Measurements from ENCODE around the gene C22orf39. TPM values are rescaled to one million over a fixed set of nuclear protein-coding genes. Genes with fewer than 3 reads are reported as not detected.

The C22orf39 gene
- total and polyA plus RNA-seq, 10 of the 15 experiments (the other 5 are each of a cell fraction or from before 2014, with no cell fraction given): 6.7 to 47.0 (median 26.5) TPM

DNA sequence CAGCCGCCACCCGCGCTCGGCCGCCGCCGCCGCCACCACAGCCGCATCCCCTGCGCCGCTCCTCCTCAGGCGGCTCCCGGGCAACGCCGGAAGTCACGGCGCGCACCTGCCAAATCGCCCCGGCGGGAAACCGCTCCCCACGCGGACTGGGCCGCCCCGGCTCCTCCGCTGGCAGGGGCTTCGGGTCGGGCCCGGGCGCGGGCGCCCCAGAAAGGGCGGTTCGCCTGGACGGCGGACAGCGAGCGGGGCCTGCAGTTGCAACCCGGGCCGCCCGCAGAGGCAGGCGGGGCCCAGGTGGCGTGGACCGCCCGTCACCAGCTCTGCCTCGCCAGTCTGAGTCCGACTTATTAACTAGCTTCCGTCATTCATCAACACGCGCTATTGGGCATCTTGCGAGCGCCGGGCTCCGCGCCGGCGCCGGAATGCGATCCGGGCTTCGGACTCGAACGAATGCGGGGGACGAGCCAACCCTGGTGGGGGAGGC lies 15.8 kb downstream of the C22orf39 start, which contains the start of gene HIRA (continued):
- TF ChIP-seq FOXM1 (IDR thresholded peaks at IDR 0.05; ENCODE audit: low read depth, low read length) (no peak), LARP7 (IDR thresholded peaks at IDR 0.05) (peak; percentile 81), POU2F2 (IDR thresholded peaks at IDR 0.05; ENCODE audit: borderline replicate concordance, low read depth, low read length) (peak; percentile 82; the same call in 2 of the 3 replicates), SIN3A (IDR thresholded peaks at IDR 0.05; ENCODE audit: low read depth, low read length) (0 out of 2 replicates have a peak, but pooled peaks have one; percentile 47), GATAD2B (conservative IDR thresholded peaks at IDR 0.05; ENCODE audit: low read depth) (peak; percentile 48; the same call in 1 of the 2 replicates), SIX5 (IDR thresholded peaks at IDR 0.05; ENCODE audit: low read depth, low read length, severe bottlenecking) (peak; percentile 63), HCFC1 (IDR thresholded peaks at IDR 0.05; ENCODE audit: low read length) (peak; percentile 80), RAD21 (IDR thresholded peaks at IDR 0.05; ENCODE audit: insufficient read depth, low read depth, low read length) (no peak), SP1 (IDR thresholded peaks at IDR 0.05; ENCODE audit: low read depth, low read length) (peak; percentile 49), MXI1 (IDR thresholded peaks at IDR 0.05; ENCODE audit: low read depth, low read length) (0 out of 2 replicates have a peak, but pooled peaks have one; percentile 30), ZNF207 (IDR thresholded peaks at IDR 0.05; ENCODE audit: borderline replicate concordance) (peak; percentile 72; the same call in 1 of the 2 replicates), NR2C1 (IDR thresholded peaks at IDR 0.05) (peak; percentile 55), IKZF1 (conservative IDR thresholded peaks at IDR 0.05) (peak; percentile 43), SRF (IDR thresholded peaks at IDR 0.05; ENCODE audit: low read depth in 2 of 2, low read length in 2 of 2) (peak; percentile 31 to 79; a peak in 2 of 4 replicates), EGR1 (IDR thresholded peaks at IDR 0.05; ENCODE audit: borderline replicate concordance in 1 of 2, low read depth in 2 of 2, low read length in 2 of 2) (peak; percentile 41 to 48; a peak in 2 of 3 replicates), ZSCAN29 (IDR thresholded peaks at IDR 0.05) (peak; percentile 81; the same call in 1 of the 2 replicates), CHD1 (IDR thresholded peaks at IDR 0.05; ENCODE audit: low read depth, low read length) (no peak), PAX8 (IDR thresholded peaks at IDR 0.05) (no peak), ETV6 (conservative IDR thresholded peaks at IDR 0.05 in 1 of 2, IDR thresholded peaks at IDR 0.05 in 1 of 2; ENCODE audit: borderline replicate concordance in 1 of 2, low read depth in 1 of 2) (no peak), HDAC6 (IDR thresholded peaks at IDR 0.05; ENCODE audit: unreplicated experiment) (no peak), STAT1 (conservative IDR thresholded peaks at IDR 0.05) (peak; percentile 84; the same call in 1 of the 2 replicates)
- TF ChIP-seq, protein P1, sequence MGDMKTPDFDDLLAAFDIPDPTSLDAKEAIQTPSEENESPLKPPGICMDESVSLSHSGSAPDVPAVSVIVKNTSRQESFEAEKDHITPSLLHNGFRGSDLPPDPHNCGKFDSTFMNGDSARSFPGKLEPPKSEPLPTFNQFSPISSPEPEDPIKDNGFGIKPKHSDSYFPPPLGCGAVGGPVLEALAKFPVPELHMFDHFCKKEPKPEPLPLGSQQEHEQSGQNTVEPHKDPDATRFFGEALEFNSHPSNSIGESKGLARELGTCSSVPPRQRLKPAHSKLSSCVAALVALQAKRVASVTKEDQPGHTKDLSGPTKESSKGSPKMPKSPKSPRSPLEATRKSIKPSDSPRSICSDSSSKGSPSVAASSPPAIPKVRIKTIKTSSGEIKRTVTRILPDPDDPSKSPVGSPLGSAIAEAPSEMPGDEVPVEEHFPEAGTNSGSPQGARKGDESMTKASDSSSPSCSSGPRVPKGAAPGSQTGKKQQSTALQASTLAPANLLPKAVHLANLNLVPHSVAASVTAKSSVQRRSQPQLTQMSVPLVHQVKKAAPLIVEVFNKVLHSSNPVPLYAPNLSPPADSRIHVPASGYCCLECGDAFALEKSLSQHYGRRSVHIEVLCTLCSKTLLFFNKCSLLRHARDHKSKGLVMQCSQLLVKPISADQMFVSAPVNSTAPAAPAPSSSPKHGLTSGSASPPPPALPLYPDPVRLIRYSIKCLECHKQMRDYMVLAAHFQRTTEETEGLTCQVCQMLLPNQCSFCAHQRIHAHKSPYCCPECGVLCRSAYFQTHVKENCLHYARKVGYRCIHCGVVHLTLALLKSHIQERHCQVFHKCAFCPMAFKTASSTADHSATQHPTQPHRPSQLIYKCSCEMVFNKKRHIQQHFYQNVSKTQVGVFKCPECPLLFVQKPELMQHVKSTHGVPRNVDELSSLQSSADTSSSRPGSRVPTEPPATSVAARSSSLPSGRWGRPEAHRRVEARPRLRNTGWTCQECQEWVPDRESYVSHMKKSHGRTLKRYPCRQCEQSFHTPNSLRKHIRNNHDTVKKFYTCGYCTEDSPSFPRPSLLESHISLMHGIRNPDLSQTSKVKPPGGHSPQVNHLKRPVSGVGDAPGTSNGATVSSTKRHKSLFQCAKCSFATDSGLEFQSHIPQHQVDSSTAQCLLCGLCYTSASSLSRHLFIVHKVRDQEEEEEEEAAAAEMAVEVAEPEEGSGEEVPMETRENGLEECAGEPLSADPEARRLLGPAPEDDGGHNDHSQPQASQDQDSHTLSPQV (IDR thresholded peaks at IDR 0.05): 0 out of 2 replicates have a peak, but pooled peaks have one; percentile 57
- TF ChIP-seq, protein P2, sequence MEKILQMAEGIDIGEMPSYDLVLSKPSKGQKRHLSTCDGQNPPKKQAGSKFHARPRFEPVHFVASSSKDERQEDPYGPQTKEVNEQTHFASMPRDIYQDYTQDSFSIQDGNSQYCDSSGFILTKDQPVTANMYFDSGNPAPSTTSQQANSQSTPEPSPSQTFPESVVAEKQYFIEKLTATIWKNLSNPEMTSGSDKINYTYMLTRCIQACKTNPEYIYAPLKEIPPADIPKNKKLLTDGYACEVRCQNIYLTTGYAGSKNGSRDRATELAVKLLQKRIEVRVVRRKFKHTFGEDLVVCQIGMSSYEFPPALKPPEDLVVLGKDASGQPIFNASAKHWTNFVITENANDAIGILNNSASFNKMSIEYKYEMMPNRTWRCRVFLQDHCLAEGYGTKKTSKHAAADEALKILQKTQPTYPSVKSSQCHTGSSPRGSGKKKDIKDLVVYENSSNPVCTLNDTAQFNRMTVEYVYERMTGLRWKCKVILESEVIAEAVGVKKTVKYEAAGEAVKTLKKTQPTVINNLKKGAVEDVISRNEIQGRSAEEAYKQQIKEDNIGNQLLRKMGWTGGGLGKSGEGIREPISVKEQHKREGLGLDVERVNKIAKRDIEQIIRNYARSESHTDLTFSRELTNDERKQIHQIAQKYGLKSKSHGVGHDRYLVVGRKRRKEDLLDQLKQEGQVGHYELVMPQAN (conservative IDR thresholded peaks at IDR 0.05): peak; percentile 84
- TF ChIP-seq, protein P3, sequence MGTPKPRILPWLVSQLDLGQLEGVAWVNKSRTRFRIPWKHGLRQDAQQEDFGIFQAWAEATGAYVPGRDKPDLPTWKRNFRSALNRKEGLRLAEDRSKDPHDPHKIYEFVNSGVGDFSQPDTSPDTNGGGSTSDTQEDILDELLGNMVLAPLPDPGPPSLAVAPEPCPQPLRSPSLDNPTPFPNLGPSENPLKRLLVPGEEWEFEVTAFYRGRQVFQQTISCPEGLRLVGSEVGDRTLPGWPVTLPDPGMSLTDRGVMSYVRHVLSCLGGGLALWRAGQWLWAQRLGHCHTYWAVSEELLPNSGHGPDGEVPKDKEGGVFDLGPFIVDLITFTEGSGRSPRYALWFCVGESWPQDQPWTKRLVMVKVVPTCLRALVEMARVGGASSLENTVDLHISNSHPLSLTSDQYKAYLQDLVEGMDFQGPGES (IDR thresholded peaks at IDR 0.05): no peak
